Transverse colon (tissue), 4 donors: ENCODE measurements around the gene TXNIP.

ENCODE experiments used
- CTCF ChIP-seq, 5 experiments: fragments of 200-600 bp in 3 of 5; fragments of 450-650 bp in 2 of 5; sonication (generic) in 3 of 5; IDR thresholded peaks; 1 replicate in 2 of 5; 2 replicates in 3 of 5; pipeline ENCODE4 v1.5.1; 2016 to 2017; ENCODE audit warnings: antibody characterized with exemption in 5 of 5, inconsistent platforms in 3 of 5, mild to moderate bottlenecking in 2 of 5, moderate library complexity in 1 of 5
- EP300 ChIP-seq: sonication (generic); formaldehyde crosslinking; IDR thresholded peaks from one replicate; pipeline ENCODE4 v1.6.1; 2017; ENCODE audit warnings: antibody characterized with exemption, low read depth
- POLR2AphosphoS5 ChIP-seq, 3 donors: sonication (generic); formaldehyde crosslinking; IDR thresholded peaks; one replicate each; pipeline ENCODE4 v1.6.1; 2016; ENCODE audit warnings: antibody characterized with exemption in 3 of 3

DNA sequence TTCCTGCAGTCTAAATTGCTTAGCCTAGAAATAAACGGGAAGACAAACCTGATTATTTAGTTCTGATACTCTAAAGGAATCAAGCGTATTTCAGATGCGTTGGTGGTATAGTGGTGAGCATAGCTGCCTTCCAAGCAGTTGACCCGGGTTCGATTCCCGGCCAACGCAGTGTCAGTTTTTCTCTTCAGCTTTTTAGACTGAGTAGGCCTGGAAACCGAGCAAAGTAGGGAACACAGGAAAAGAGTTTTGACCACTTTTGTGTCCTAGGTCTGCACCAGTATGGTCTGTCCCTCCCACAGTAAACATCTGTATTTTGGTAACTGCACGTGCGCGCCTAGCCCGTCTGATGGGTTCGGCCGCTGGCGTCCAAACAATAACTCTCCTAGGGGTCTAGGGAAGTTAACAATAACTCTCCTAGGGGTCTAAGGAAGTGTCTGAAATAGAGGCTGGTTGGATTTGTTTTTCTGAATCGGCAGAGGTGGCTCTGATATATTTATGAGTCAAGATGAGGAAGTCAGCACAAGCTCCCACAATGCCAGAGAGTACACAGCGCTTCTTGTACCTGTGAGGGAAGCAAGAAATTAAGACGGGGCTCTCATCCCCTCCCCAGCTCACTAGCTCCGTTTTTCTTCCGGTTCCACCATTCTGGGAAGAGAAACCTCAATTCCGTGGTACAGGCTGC is 40.7 kb upstream of the TXNIP start:
- TF ChIP-seq CTCF (IDR thresholded peaks at IDR 0.05): no peak
- no peak for TF ChIP-seq EP300
- peak in 1 of 3 donors; percentile 33 for TF ChIP-seq POLR2AphosphoS5 (IDR thresholded peaks at IDR 0.05)
